HL-60 (cell line): Measurements from ENCODE around the gene NKAIN4.

Experiments
- POLR2AphosphoS5 ChIP-seq: IDR thresholded peaks from 2 replicates; pipeline ENCODE4 v1.6.1; 2012; ENCODE audit warnings: low read depth
- TF ChIP-seq, protein P1 (sequence below): IDR thresholded peaks from one replicate; pipeline ENCODE4 v1.5.1; 2011; ENCODE audit warnings: low read length, control low read depth, inconsistent platforms; ENCODE audit not compliant: insufficient read depth

DNA sequence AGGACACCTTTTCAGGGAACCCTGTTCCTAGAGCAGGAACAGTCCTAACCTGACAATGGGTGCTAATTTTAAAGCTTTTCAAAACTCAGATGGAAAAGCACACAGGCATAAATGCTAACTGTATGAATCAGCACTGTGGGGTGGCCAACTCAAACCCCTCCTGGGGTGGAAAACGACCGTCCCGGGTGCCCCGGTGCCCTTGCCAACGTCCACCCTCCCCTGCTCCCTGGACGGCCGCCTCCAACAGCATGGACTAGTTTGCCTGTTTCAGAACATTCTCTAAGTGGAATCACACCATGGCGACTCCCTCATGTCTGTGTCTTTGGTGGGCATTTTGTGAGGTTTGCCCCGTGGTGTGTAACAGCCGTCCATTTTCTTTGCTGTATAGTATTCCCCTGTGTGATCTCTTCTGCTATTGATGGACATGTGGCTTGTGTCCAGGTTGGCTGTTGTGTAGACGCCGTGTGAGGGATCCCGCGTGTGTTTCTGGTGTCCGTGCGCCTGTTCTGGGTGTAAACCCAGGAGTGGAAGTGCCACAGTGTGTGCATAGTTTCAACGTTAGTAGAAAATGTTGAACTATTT lies 44.6 kb upstream of the NKAIN4 start:
- TF ChIP-seq, protein P1, sequence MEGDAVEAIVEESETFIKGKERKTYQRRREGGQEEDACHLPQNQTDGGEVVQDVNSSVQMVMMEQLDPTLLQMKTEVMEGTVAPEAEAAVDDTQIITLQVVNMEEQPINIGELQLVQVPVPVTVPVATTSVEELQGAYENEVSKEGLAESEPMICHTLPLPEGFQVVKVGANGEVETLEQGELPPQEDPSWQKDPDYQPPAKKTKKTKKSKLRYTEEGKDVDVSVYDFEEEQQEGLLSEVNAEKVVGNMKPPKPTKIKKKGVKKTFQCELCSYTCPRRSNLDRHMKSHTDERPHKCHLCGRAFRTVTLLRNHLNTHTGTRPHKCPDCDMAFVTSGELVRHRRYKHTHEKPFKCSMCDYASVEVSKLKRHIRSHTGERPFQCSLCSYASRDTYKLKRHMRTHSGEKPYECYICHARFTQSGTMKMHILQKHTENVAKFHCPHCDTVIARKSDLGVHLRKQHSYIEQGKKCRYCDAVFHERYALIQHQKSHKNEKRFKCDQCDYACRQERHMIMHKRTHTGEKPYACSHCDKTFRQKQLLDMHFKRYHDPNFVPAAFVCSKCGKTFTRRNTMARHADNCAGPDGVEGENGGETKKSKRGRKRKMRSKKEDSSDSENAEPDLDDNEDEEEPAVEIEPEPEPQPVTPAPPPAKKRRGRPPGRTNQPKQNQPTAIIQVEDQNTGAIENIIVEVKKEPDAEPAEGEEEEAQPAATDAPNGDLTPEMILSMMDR, result no peak
- no peak for TF ChIP-seq POLR2AphosphoS5
